Activated CD4-positive, alpha-beta T cell treated with anti-CD3 and anti-CD28 coated beads, Interleukin-2, amount 10 ng/mL, durations not matched to agents 24 days and 14 days (primary cell): ENCODE data around the gene PEX26. TPM values are rescaled to one million over a fixed set of nuclear protein-coding genes. Genes with fewer than 3 reads are reported as not detected.
"Not testable (repeated sequence)": the region's sequence is repeated elsewhere in the genome, so short reads cannot be mapped to it uniquely, and the experiment has no call there.

ENCODE experiments used
- DNase-seq: peaks from one replicate; pipeline ENCODE4 v3.0.0; 2022
- H3K27ac Mint-ChIP-seq: one replicate; pipeline ENCODE4 v1.8.0; 2022; ENCODE audit warnings: mild to moderate bottlenecking, mixed read lengths
- H3K27me3 Mint-ChIP-seq: one replicate; pipeline ENCODE4 v1.8.0; 2022; ENCODE audit warnings: mixed read lengths
- H3K36me3 Mint-ChIP-seq: one replicate; pipeline ENCODE4 v1.8.0; 2022; ENCODE audit warnings: low read depth, mild to moderate bottlenecking, mixed read lengths
- H3K4me1 Mint-ChIP-seq: one replicate; pipeline ENCODE4 v1.8.0; 2021; ENCODE audit warnings: mixed read lengths
- H3K4me3 Mint-ChIP-seq: one replicate; pipeline ENCODE4 v1.8.0; 2022; ENCODE audit warnings: mild to moderate bottlenecking, moderate library complexity, mixed read lengths
- H3K9me3 Mint-ChIP-seq: one replicate; pipeline ENCODE4 v1.8.0; 2021; ENCODE audit warnings: mixed read lengths
- intact Hi-C: fragments of 100-400 bp; cut with micrococcal nuclease; formaldehyde crosslinking; loops from one replicate; pipeline ENCODE4 v1.15.1; 2023
- total RNA-seq: library from RNA; stranded (reverse); gene quantifications from 2 replicates; pipeline ENCODE4 v1.2.3, GENCODE V29; 2022

PEX26 gene
- total RNA-seq, 1 donor from 2014 or later, result 54.0 TPM

DNA sequence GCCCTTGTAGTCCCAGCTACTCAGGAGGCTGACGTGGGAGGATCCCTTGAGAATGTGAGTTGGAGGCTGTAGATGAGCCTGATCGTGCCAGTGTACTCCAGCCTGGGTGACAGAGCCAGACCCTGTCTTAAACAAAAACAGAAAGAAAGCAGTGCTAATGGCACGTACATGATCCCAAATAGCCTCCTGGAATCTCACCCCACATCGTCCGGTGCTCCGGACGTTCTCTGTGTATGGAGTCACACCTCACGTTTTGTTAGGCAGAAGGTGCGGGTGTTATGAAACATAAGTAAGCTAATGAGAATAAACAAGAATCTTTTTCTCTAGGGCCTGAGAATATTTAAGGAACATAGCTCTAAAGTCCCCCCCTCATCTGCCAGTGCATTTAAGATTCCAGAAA is 29.7 kb upstream of the PEX26 start:
- no peak overlapping the region for H3K4me3 Mint-ChIP-seq
- no peaks in the 10 kb centered on the region for H3K36me3 Mint-ChIP-seq
- no peaks in the 10 kb centered on the region for H3K9me3 Mint-ChIP-seq
- H3K4me1 Mint-ChIP-seq, result peaks cover 2% of the 10 kb centered on the region
- no peak overlapping the region for H3K27ac Mint-ChIP-seq
- intact Hi-C loops, result no loop called here
- H3K27me3 Mint-ChIP-seq, result peaks cover 3% of the 10 kb centered on the region
- no peak for DNase-seq

DNA sequence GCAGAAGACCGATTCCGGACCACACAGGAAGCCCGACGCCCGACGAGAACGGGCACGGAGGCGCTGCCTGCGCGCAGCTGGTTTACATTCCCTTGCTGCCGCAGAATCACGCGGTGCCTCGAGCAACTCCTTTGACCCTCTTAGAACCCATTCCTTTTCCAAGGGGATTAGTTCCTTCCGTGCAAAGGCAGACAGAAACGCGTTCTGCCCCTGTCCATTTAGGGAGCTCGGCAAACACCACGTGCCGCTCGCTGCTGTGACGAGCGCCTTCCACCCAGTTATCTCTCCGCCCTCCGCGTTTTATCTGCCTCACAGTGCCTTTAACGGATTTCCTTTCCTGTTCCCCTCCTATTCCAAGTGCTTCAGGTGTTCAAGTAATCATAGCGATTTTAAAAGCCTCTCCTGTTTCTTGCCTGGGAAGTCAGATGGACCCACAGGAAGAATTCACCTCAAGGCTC is 29.3 kb upstream of the PEX26 start:
- Mint-ChIP-seq H3K9me3 (no peaks in the 10 kb centered on the region), H3K36me3 (no peaks in the 10 kb centered on the region), H3K27me3 (peaks cover 3% of the 10 kb centered on the region), H3K27ac (no peak overlapping the region), H3K4me1 (peaks cover 2% of the 10 kb centered on the region), H3K4me3 (no peak overlapping the region)
- DNase-seq, result no peak
- intact Hi-C loops, result no loop called here

DNA sequence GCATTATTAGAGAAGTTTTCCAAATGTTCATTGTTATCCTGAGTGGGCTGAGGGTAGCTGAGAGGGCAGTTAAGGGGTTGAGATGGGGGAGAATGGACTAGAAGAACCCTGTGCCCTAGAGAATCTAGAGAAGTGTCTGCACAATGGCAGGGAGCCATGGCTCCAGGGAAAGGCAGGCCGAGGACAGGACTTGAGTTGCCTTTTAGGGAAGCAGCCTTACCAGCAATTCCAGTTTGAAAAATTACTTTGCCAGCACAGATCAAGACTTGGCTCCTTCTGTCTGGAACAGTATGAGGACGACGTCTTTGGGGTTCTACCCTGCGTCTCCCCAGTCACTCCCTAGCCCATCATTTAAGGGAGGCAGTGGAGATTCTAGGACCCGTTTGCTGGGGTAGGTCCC is 27.7 kb upstream of the PEX26 start:
- intact Hi-C loops, result no loop called here
- DNase-seq, result no peak
- no peaks in the 10 kb centered on the region for H3K36me3 Mint-ChIP-seq
- no peaks in the 10 kb centered on the region for H3K9me3 Mint-ChIP-seq
- H3K27me3 Mint-ChIP-seq, result peaks cover under 1% of the 10 kb centered on the region
- H3K27ac Mint-ChIP-seq, result no peak overlapping the region
- H3K4me1 Mint-ChIP-seq, result peaks cover 2% of the 10 kb centered on the region
- no peak overlapping the region for H3K4me3 Mint-ChIP-seq

DNA sequence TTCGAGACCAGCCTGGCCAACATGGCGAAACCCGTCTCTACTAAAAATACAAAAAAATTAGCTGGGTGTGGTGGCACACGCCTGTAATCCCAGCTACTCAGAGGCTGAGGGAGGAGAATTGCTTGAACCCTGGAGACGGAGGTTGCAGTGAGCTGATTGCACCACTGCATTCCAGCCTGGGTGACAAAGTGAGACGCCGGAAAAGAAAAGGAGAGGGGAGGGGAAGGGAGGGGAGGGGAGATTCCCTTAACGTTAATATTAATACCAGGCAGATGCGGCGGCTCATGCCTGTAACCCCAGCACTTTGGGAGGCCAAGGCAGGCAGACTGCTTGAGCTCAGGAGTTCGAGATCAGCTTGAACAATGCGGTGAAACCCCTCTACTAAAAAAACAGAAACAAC is 26.7 kb upstream of the PEX26 start:
- H3K27ac Mint-ChIP-seq, intact Hi-C loops, H3K4me1 Mint-ChIP-seq, DNase-seq, H3K4me3 Mint-ChIP-seq, H3K27me3 Mint-ChIP-seq, H3K9me3 Mint-ChIP-seq, H3K36me3 Mint-ChIP-seq: not testable (repeated sequence)

DNA sequence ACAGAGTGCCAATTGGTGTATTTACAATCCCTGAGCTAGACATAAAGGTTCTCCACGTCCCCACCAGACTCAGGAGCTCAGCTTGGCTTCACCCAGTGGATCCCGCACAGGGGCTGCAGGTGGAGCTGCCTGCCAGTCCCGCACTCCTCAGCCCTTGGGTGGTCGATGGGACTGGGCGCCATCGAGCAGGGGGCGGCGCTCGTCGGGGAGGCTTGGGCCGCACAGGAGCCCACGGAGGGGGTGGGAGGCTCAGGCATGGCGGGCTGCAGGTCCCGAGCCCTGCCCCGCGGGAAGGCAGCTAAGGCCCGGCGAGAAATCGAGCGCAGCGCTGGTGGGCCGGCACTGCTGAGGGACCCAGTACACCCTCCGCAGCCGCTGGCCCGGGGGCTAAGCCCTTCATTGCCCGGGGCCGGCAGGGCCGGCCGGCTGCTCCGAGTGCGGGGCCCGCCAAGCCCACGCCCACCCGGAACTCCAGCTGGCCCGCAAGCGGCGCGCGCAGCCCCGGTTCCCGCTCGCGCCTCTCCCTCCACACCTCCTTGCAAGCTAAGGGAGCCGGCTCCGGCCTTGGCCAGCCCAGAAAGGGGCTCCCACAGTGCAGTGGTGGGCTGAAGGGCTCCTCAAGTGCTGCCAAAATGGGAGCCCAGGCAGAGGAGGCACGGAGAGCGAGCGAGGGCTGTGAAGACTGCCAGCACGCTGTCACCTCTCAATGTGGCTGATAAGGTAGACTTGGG is 24.4 kb upstream of the PEX26 start:
- intact Hi-C loops, H3K27me3 Mint-ChIP-seq, H3K4me3 Mint-ChIP-seq: not testable (repeated sequence)

DNA sequence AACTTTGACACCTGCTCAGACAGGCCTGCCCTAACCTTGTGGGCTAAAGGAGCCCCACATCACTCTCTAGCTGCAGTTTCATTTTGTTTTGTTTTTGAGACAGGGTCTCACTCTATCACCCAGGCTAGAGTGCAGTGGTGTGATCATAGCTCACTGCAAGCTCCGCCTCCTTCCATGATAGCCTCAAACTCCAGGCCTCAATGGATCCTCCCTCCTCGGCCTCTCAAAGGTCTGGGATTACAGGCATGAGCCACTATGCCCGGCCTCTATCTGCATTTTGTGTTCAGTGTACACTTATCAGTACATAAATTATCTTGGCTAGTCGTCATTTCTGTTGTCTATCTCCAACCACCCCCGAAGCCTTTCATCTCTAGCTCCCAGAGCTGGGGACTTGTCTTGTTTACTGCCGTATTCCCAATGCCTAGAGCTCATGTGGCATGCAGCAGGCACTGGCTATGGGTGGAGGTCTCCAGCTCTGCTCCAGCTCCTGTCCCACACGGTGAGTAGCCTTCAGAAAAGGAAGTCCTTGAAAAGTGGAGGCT is 22.1 kb upstream of the PEX26 start:
- no peak for DNase-seq
- Mint-ChIP-seq H3K27me3 (peaks cover 12% of the 10 kb centered on the region), H3K4me1 (peaks cover 2% of the 10 kb centered on the region), H3K9me3 (no peaks in the 10 kb centered on the region), H3K27ac (no peak overlapping the region), H3K4me3 (no peak overlapping the region), H3K36me3 (no peaks in the 10 kb centered on the region)
- intact Hi-C loops, result no loop called here

More for the DNA sequence above, 24.4 kb upstream of the PEX26 start:
- H3K4me1 Mint-ChIP-seq, DNase-seq, H3K36me3 Mint-ChIP-seq, H3K27ac Mint-ChIP-seq, H3K9me3 Mint-ChIP-seq: not testable (repeated sequence)

DNA sequence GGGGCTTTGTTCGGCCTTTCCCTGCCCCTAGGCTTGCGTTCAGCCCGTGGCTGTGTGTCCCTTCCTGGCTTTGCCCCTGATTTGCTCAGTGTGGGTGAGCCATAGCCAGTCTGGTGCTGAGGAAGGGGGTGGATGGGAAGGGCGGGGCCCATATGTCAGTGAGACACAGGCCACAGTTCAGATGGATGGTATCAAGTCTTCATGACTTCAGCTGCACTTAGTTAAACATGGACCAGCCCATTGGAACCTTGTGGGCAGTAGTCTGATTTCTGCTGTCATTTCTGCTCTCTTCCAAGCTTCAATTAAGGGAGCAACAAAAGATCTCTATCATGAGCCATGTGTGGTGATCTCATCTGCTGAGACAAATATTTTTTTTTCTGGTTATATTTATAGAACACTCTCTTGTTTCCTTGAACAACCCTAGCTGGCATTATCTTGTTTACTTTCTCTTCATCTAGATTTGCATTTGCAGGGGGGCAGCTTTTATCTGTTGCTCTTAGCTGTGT is 21.6 kb upstream of the PEX26 start:
- intact Hi-C loops, result no loop called here
- Mint-ChIP-seq H3K4me1 (peaks cover 2% of the 10 kb centered on the region), H3K9me3 (no peaks in the 10 kb centered on the region)

DNA sequence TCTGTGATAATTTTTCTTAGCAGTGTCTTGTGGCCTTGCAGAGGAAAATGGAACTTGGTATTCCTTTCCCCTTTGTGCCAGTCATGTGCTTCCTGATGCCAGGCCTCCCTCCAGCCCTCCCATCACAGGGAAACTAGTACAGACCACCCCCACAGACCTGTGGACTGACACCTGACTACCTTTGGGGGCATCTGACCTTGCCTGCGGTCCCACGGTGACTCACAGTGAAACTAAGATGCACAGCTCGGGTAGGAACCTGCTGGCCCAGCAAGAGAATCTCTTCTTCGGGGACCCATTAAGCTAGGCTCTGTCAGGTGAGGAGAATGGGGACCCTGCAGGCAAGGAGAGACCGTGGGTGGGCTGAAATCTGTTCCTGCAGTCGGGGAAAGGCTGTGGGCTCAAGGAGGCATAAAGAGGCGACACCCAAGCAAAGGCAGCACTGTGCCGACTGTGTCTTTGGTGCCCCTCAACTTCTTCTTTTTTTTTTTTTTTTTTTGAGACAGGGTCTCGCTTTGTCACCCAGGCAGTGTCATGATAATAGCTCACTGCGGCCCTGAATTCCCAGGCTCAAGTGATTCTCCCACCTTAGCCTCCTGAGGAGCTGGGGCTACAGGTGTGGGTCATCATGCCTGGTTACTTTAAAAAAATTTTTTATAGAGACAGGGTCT is 20.8 kb upstream of the PEX26 start:
- no peak for DNase-seq
- Mint-ChIP-seq H3K36me3 (no peaks in the 10 kb centered on the region), H3K27me3 (peaks cover 12% of the 10 kb centered on the region)

More for the DNA sequence above, 21.6 kb upstream of the PEX26 start:
- H3K27ac Mint-ChIP-seq, result no peak overlapping the region
- peaks cover 12% of the 10 kb centered on the region for H3K27me3 Mint-ChIP-seq
- H3K36me3 Mint-ChIP-seq, result no peaks in the 10 kb centered on the region
- no peak for DNase-seq
- H3K4me3 Mint-ChIP-seq, result no peak overlapping the region

DNA sequence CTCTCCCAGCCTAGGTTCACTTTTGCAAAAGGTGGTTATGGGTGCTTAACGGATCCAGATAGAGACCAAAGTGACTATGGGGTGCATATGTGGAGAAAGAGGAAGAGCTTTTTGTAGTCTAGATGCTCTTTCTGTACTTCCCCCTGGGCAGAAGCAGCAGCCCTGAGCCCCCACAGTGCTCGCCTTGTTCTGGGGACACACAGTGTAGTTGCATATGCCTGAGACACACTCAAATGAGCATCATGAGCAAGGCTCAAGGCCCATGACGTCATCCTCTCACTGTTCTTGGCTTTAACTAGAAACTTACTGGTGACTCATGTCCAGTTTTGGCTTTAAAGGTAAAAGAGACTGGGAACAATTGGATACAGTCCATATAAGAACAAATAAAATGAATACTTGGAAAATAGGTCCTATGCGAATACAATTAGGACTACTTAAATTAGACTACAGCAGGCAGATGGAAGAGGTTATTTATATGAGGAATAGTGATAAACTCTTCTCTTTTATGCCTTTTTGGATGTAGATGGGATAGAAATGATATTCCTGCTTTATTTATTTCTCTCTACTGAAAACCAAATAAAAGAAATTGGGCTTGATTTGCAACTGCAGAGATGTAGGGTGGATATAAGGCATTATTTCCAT is 20.1 kb upstream of the PEX26 start:
- no peak for DNase-seq
- H3K4me3 Mint-ChIP-seq, result no peak overlapping the region
- no peaks in the 10 kb centered on the region for H3K4me1 Mint-ChIP-seq
- no peaks in the 10 kb centered on the region for H3K36me3 Mint-ChIP-seq
- no peaks in the 10 kb centered on the region for H3K9me3 Mint-ChIP-seq
- H3K27ac Mint-ChIP-seq, result no peak overlapping the region
- peaks cover 14% of the 10 kb centered on the region for H3K27me3 Mint-ChIP-seq
- intact Hi-C loops, result no loop called here

More for the DNA sequence above, 20.8 kb upstream of the PEX26 start:
- Mint-ChIP-seq H3K27ac (no peak overlapping the region), H3K4me1 (peaks cover 2% of the 10 kb centered on the region), H3K4me3 (no peak overlapping the region), H3K9me3 (no peaks in the 10 kb centered on the region)
- intact Hi-C loops, result no loop called here

DNA sequence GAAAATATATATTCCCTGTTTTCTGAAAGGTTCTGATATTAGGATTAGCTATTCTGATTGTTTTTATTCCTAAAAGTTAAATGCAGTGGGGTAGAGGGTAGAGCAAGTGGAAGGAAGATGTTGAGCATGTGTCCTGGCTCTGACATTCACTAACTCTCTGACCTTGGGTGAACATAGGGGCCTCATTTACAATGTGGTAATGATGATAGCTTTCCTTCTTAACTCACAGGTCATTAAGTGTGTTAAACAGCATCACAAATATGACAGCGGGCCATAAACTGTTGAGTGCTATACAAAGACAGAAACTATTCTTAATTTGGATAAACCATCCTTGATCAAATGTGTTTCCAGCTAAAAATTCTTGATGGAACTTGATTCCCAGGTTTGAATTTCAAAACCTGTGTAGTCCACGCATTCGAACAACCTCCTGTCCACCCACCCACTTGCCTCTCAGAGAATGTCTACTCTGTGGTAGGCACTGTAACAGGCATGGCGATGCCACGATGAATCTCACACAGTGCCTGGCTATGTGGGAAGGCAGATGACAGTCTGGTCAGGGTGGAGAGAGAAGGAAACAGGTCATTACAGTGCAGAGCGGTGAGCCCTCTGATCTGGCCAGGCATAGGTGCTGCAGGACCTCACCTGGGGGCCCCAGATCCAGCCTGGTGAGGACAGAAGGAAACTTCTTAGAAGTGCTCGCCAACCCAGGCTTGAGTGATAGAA is 19.3 kb upstream of the PEX26 start:
- H3K27me3 Mint-ChIP-seq, result peaks cover 14% of the 10 kb centered on the region
- no peaks in the 10 kb centered on the region for H3K4me1 Mint-ChIP-seq
- intact Hi-C loops, result no loop called here
- DNase-seq, result no peak
- H3K36me3 Mint-ChIP-seq, result no peaks in the 10 kb centered on the region
- no peaks in the 10 kb centered on the region for H3K9me3 Mint-ChIP-seq
- H3K4me3 Mint-ChIP-seq, result no peak overlapping the region
- H3K27ac Mint-ChIP-seq, result no peak overlapping the region

DNA sequence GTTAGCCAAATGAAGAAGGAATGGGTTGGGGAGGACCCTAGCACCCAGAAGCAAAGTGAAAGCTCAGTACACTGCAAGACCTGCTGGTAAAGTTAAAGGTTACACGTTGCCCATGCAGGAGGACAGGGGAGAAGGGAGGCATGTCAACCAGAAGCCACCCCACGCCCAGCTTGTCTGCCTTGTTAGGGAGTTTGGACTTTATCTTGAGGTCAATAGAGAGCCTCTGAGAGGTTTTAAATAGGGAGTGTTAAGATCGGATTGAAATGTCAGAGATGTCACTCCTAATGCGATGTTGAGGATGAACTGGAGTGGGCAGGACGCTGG is 18.7 kb upstream of the PEX26 start:
- H3K27ac Mint-ChIP-seq, result no peak overlapping the region
- H3K27me3 Mint-ChIP-seq, result peaks cover 16% of the 10 kb centered on the region
- no peaks in the 10 kb centered on the region for H3K4me1 Mint-ChIP-seq
- intact Hi-C loops, result no loop called here
- no peak for DNase-seq
- no peaks in the 10 kb centered on the region for H3K36me3 Mint-ChIP-seq
- no peak overlapping the region for H3K4me3 Mint-ChIP-seq
- no peaks in the 10 kb centered on the region for H3K9me3 Mint-ChIP-seq

DNA sequence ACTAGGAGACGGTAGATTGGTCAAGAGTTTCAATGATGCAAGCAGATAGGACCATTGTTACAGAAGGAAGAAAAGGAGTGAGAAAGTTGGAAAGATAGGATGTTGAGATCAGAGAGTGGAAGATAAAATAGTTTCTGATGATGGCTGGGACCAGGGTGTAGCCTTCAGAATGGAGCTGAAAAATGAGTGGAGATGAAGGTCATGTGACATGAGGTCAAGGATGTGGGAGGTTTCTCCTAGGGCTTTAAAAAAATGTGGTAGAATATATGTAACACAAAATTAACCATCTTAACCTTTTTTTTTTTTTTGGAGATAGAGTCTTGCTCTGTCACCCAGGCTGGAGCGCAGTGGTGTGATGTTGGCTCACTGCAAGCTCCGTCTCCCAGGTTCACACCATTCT is 18.3 kb upstream of the PEX26 start:
- Mint-ChIP-seq H3K27ac (no peak overlapping the region), H3K4me3 (no peak overlapping the region), H3K9me3 (no peaks in the 10 kb centered on the region), H3K4me1 (no peaks in the 10 kb centered on the region), H3K27me3 (peaks cover 16% of the 10 kb centered on the region), H3K36me3 (no peaks in the 10 kb centered on the region)
- intact Hi-C loops, result no loop called here
- DNase-seq, result no peak

DNA sequence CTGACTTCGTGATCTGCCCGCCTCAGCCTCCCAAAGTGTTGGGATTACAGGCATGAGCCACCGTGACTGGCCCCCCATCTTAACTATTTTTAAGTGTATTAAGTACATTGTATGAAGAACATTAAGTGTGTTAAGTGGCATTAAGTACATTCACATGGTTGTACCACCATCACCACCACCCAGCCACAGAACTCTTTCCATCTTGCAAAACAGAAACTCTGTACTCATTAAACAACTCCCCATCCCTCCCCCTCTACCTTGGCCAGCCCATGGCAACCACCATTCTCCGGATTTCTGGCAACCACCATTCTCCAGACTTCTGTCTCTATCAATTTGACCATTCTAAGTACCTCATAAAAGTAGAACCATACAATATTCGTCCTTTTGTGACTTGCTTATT is 17.8 kb upstream of the PEX26 start:
- H3K4me3 Mint-ChIP-seq, result no peak overlapping the region
- H3K27ac Mint-ChIP-seq, result no peak overlapping the region
- H3K4me1 Mint-ChIP-seq, result no peaks in the 10 kb centered on the region

More for the DNA sequence above, 17.8 kb upstream of the PEX26 start:
- H3K9me3 Mint-ChIP-seq, result no peaks in the 10 kb centered on the region
- no peaks in the 10 kb centered on the region for H3K36me3 Mint-ChIP-seq
- peaks cover 21% of the 10 kb centered on the region for H3K27me3 Mint-ChIP-seq
- intact Hi-C loops, result no loop called here
- no peak for DNase-seq
